Heart right ventricle (tissue), 16 donors: Measurements from ENCODE around the gene NFATC1. TPM values are rescaled to one million over a fixed set of nuclear protein-coding genes. Genes with fewer than 3 reads are reported as not detected.

Source experiments
- ATAC-seq, 8 donors: fragments of 200-7000 bp; cut with Tn5 transposase; one replicate each; pipeline ENCODE4 v1.9.1; 2020; ENCODE audit warnings: mild to moderate bottlenecking in 8 of 8, moderate library complexity in 8 of 8, moderate number of reproducible peaks in 1 of 8
- DNase-seq, 2 donors: peaks; one replicate each; pipeline ENCODE4 v3.0.0-alpha.2; 2020
- H3K27ac ChIP-seq, 10 donors: fragments of 200-600 bp; sonication (generic) in 2 of 10; one replicate each; pipeline versions ENCODE4 v1.5.0 to v1.8.0; 2020 to 2022; ENCODE audit warnings: mild to moderate bottlenecking in 3 of 10
- H3K27me3 ChIP-seq, 7 donors: fragments of 200-600 bp; one replicate each; pipeline ENCODE4 v1.8.0; 2021 to 2022; ENCODE audit warnings: mild to moderate bottlenecking in 2 of 7
- H3K36me3 ChIP-seq, 9 donors: fragments of 200-600 bp; sonication (generic) in 1 of 9; one replicate each; pipeline versions ENCODE4 v1.5.0 to v1.8.0; 2020 to 2022; ENCODE audit warnings: mild to moderate bottlenecking in 2 of 9
- H3K4me1 ChIP-seq, 9 donors: fragments of 200-600 bp; sonication (generic) in 1 of 9; one replicate each; pipeline versions ENCODE4 v1.5.0 to v1.8.0; 2020 to 2022; ENCODE audit warnings: mild to moderate bottlenecking in 4 of 9
- H3K4me3 ChIP-seq, 10 donors: fragments of 200-600 bp; sonication (generic) in 2 of 10; one replicate each; pipeline versions ENCODE4 v1.5.0 to v1.8.0; 2020 to 2022; ENCODE audit warnings: mild to moderate bottlenecking in 7 of 10, moderate library complexity in 2 of 10
- H3K9me3 ChIP-seq, 11 donors: fragments of 200-600 bp in 10 of 11; sonication (generic) in 2 of 11; one replicate each; pipeline versions ENCODE4 v1.5.0 to v1.8.0; 2013 to 2022; ENCODE audit warnings: mild to moderate bottlenecking in 2 of 11, control low read depth in 1 of 11, moderate library complexity in 1 of 11
- WGBS, 2 donors: extraction: QIAGEN DNeasy Blood & Tissue Kit; methylation state at CpG; one replicate each; pipeline ENCODE4 v1.1.7; 2013; ENCODE audit warnings: inconsistent platforms in 1 of 2; 5-methylcytosine and 5-hydroxymethylcytosine counted together
- intact Hi-C, 10 donors: fragments of 100-400 bp; cut with DNase I; formaldehyde crosslinking; loops; one replicate each; pipeline versions ENCODE4 v1.11.1 to v1.14.2; 2022
- long read RNA-seq, 3 donors: library from polyadenylated mRNA; unstranded; transcript quantifications; one replicate each; pipeline ENCODE4 v2.0.0, GENCODE V29; 2020 to 2021
- polyA plus RNA-seq, 2 donors: library from polyadenylated mRNA; stranded (reverse); fragments of 200-250 nt; gene quantifications; one replicate each; pipeline ENCODE4 v1.2.3, GENCODE V29; 2013
- total RNA-seq, 10 donors: library from RNA; stranded (reverse); fragmentation: NEBNext Ultra II Directional in 3 of 10; extraction: Animal tissue kit (Norgen Biotek cat#: 25700) in 3 of 10; gene quantifications; one replicate each; pipeline versions ENCODE4 v1.2.1 to v1.2.4, GENCODE V29; 2021 to 2023
- TF ChIP-seq, protein P1 (sequence below), 9 donors: fragments of 200-600 bp; sonication (generic) in 2 of 9; IDR thresholded peaks; one replicate each; pipeline versions ENCODE4 v1.5.0 to v1.8.0; 2021 to 2022; ENCODE audit warnings: antibody characterized with exemption in 9 of 9, mild to moderate bottlenecking in 5 of 9, moderate library complexity in 1 of 9
- donor health status: Arrhythmogenic right ventricular cardiomyopathy.
- donor health status: ischemic (EF 13 %, LVEDD 7.1; RV severe dilation, severe dysfunction).
- donor health status: healthy with polysubstance abuse.
- donor health status: DM: no; HTN: yes; CAD: no.
- donor health status: DM: no; HTN: no; CAD: no.
- donor health status: ischemic (EF 25% LVEDD 6.9; RV normal size, moderate dysfunction).
- donor health status: ischemic (EF 25% LVEDD 5.7; RV mildly dilated, moderate dysfunction).
- donor health status: healthy.
- donor health status: DM: yes; HTN: yes; CAD: no.
- donor health status: Ischemic cardiomyopathy.
- donor health status: ischemic (EF 35%, LVEDD 5.7; RV mildly dilated, moderate dysfunction).
- donor health status: nonischemic (EF 11% LVEDD 7.7; RV severe dilation, severe dysfunction).
- donor health status: DM: yes; HTN: yes; CAD: no.
- donor health status: PGD.
- donor health status: ischemic (EF 29% LVEDD 5.4; RV normal size, mild dysfunction).
- donor health status: nonischemic (EF 23%, LVEDD 6.1; RV moderate dilation, normal function).

Gene NFATC1
- total RNA-seq (10 to 100 TPM; 14.0 to 23.8 (median 19.0) TPM), polyA plus RNA-seq (10 to 100 TPM in 1 of 2 donors, 1 to 10 TPM in 1; 6.3 to 12.0 TPM)
- long read RNA-seq, donor 1, full-length matches to known transcripts, result 5 of 25 reads
- long read RNA-seq, donor 1, partial matches to known transcripts, result 19 of 25 reads
- long read RNA-seq, donor 1, other reads (novel, unspliced or antisense), result 1 of 25 reads
- long read RNA-seq, donor 2, full-length matches to known transcripts, result 8 of 46 reads
- long read RNA-seq, donor 2, partial matches to known transcripts, result 34 of 46 reads
- long read RNA-seq, donor 2, other reads (novel, unspliced or antisense), result 4 of 46 reads
- long read RNA-seq, donor 3, partial matches to known transcripts, result 62 of 67 reads
- long read RNA-seq, donor 3, other reads (novel, unspliced or antisense), result 2 of 67 reads

DNA sequence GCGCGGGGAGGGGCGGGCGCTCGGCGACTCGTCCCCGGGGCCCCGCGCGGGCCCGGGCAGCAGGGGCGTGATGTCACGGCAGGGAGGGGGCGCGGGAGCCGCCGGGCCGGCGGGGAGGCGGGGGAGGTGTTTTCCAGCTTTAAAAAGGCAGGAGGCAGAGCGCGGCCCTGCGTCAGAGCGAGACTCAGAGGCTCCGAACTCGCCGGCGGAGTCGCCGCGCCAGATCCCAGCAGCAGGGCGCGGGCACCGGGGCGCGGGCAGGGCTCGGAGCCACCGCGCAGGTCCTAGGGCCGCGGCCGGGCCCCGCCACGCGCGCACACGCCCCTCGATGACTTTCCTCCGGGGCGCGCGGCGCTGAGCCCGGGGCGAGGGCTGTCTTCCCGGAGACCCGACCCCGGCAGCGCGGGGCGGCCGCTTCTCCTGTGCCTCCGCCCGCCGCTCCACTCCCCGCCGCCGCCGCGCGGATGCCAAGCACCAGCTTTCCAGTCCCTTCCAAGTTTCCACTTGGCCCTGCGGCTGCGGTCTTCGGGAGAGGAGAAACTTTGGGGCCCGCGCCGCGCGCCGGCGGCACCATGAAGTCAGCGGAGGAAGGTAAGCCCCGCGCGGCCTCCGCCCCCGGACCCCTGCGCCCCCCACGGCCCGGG, at the start of gene NFATC1:
NFATC1 (plus strand) TSS at position 170 of the 644 bp plus-strand sequence; CDS start at position 465, 295 bp downstream.
- ATAC-seq (peak; percentile 23 to 60 (median 51)), DNase-seq (peak; percentile 86 to 89)
- H3K4me1 ChIP-seq, result peaks cover 15 to 54% (median 37%) of the 10 kb centered on the region in 9 donors
- peaks cover 0 to 57% (median 0%) of the 10 kb centered on the region in 7 donors for H3K27me3 ChIP-seq
- peak within 1 kb of the TSS; percentile 90 to 98 (median 94) for H3K27ac ChIP-seq
- no peaks in the 10 kb centered on the region for H3K9me3 ChIP-seq
- peak within 1 kb of the TSS; percentile 37 to 70 (median 60) for H3K4me3 ChIP-seq
- WGBS, 2 donors, result 0 to 1% methylated on average over 46 to 88 of the region's 91 CpGs
- no peaks in the 10 kb centered on the region for H3K36me3 ChIP-seq
- intact Hi-C loops, result loop anchor here in 5 of 10 donors (2.0 to 10.0 kb wide), 4 partner anchors 61 to 559 kb away; partner anchors contain the start of gene SLC66A2 (in 1 of the 5)
- TF ChIP-seq, protein P1, sequence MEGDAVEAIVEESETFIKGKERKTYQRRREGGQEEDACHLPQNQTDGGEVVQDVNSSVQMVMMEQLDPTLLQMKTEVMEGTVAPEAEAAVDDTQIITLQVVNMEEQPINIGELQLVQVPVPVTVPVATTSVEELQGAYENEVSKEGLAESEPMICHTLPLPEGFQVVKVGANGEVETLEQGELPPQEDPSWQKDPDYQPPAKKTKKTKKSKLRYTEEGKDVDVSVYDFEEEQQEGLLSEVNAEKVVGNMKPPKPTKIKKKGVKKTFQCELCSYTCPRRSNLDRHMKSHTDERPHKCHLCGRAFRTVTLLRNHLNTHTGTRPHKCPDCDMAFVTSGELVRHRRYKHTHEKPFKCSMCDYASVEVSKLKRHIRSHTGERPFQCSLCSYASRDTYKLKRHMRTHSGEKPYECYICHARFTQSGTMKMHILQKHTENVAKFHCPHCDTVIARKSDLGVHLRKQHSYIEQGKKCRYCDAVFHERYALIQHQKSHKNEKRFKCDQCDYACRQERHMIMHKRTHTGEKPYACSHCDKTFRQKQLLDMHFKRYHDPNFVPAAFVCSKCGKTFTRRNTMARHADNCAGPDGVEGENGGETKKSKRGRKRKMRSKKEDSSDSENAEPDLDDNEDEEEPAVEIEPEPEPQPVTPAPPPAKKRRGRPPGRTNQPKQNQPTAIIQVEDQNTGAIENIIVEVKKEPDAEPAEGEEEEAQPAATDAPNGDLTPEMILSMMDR (IDR thresholded peaks at IDR 0.05), result peak in 2 of 9 donors; percentile 5 to 24

DNA sequence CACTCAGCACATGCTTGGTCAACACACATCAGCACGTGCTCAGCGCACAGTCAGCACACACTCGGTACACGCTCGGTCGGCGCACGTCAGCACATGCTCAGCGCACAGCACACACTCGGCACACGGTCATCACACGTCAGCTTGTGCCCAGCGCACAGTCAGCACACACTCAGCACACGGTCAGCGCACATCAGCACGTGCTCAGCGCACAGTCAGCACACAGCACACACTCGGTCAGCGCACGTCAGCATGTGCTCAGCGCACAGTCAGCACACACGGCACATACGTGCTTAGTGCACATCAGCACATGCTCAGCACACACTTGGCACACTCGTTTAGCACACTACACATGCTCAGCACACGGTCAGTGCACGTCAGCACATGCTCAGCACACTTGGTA, 49.7 kb upstream of the NFATC1 start:
- no peaks in the 10 kb centered on the region for H3K27me3 ChIP-seq
- H3K9me3 ChIP-seq, result no peaks in the 10 kb centered on the region
- DNase-seq, result no peak
- peak in 2 of 8 donors; percentile 20 to 27 for ATAC-seq
- TF ChIP-seq, protein P1 (IDR thresholded peaks at IDR 0.05), result no peak
- intact Hi-C loops, result no loop called here
- 94 to 97% methylated on average over 26 of the region's 26 CpGs for WGBS, 2 donors
- no peak overlapping the region for H3K4me3 ChIP-seq
- H3K27ac ChIP-seq, result no peak overlapping the region
- peaks cover 0 to 91% (median 41%) of the 10 kb centered on the region in 9 donors for H3K36me3 ChIP-seq
- H3K4me1 ChIP-seq, result no peaks in the 10 kb centered on the region

DNA sequence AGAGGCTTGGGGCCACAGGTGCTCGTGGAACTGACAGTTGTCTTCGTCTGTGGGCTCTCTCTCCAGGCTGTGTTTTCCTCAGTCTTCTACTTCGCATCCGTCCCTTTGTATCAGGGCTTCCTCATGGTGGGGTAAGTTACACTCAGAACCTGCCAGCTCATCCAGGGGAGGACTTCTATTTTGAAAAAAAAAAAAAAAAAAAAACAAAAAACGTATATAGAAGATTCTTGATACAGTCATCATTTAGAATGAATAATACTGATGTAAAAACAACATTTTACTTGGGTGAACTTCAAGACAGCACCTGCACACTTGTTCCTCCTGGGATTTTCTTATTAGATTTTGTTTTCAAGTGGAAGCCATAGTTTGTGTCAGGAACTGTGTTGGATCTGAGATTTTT, 47.7 kb upstream of the NFATC1 start:
- no peaks in the 10 kb centered on the region for H3K27me3 ChIP-seq
- ATAC-seq (no peak), DNase-seq (no peak)
- H3K4me3 ChIP-seq, result no peak overlapping the region
- H3K27ac ChIP-seq, result no peak overlapping the region
- TF ChIP-seq, protein P1 (IDR thresholded peaks at IDR 0.05), result no peak
- no peaks in the 10 kb centered on the region for H3K9me3 ChIP-seq
- no peaks in the 10 kb centered on the region for H3K4me1 ChIP-seq
- 83 to 91% methylated on average over 5 of the region's 5 CpGs for WGBS, 2 donors
- H3K36me3 ChIP-seq, result peaks cover 0 to 96% (median 46%) of the 10 kb centered on the region in 9 donors
- intact Hi-C loops, result no loop called here

DNA sequence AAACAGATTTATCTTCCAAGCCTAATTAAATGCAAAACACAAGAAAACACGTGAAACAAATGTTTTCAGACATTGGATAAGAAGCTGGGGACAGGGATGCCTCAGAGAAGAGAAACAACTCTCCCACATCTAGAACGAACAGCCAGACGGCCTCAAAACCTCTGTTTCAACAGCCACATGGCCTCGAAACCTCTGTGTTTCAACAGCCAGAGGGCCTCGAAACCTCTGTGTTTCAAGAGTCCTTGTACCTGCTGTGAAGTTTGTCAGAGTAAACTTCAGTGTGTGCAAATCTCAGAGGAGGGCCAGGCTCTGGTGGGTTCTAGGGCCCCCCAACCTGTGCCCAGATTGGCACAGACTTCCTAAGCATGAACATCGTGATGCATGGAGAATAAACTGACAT, 43.3 kb upstream of the NFATC1 start:
- Histone ChIP-seq H3K27me3 (no peaks in the 10 kb centered on the region), H3K36me3 (peaks cover 0 to 64% (median 13%) of the 10 kb centered on the region in 9 donors), H3K4me3 (no peak overlapping the region), H3K4me1 (no peaks in the 10 kb centered on the region), H3K27ac (no peak overlapping the region), H3K9me3 (no peaks in the 10 kb centered on the region)
- TF ChIP-seq, protein P1 (IDR thresholded peaks at IDR 0.05), result no peak
- DNase-seq, result no peak
- ATAC-seq, result no peak
- WGBS, 2 donors, result 68 to 72% methylated on average over 6 of the region's 6 CpGs
- intact Hi-C loops, result no loop called here
